ENCODE measurements around the gene ST7.
"Not testable (repeated sequence)": the region's sequence is repeated elsewhere in the genome, so short reads cannot be mapped to it uniquely, and the experiment has no call there.

Gene ST7

DNA sequence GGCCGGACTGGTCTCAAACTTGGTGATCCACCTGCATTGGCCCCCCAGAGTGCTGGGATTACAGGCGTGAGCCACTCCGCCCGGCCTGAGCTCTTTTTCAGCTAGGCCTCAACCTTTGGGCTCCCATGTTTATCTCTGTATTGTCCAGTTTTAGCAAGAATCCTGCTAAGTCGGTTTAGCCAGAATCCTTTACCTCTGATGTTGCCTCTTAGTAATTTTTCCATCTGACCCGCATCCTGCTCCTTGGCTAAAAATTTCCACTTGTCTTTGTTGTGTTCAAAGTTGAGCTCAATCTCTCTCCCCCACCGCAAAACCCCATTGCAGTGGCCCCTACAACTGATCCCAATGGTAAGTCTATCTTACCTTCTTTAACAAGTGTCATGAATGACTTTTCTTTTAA is 20.7 kb upstream of the ST7 start:
- H3K4me3 ChIP-seq (ENCODE audit: low read depth, low read length) = no peak overlapping the region
- no peak for TF ChIP-seq MAX (IDR thresholded peaks at IDR 0.05; ENCODE audit: low read depth, low read length)
- TF ChIP-seq MYC (IDR thresholded peaks at IDR 0.05; ENCODE audit: low read depth, low read length) = no peak
- TF ChIP-seq, protein P1, sequence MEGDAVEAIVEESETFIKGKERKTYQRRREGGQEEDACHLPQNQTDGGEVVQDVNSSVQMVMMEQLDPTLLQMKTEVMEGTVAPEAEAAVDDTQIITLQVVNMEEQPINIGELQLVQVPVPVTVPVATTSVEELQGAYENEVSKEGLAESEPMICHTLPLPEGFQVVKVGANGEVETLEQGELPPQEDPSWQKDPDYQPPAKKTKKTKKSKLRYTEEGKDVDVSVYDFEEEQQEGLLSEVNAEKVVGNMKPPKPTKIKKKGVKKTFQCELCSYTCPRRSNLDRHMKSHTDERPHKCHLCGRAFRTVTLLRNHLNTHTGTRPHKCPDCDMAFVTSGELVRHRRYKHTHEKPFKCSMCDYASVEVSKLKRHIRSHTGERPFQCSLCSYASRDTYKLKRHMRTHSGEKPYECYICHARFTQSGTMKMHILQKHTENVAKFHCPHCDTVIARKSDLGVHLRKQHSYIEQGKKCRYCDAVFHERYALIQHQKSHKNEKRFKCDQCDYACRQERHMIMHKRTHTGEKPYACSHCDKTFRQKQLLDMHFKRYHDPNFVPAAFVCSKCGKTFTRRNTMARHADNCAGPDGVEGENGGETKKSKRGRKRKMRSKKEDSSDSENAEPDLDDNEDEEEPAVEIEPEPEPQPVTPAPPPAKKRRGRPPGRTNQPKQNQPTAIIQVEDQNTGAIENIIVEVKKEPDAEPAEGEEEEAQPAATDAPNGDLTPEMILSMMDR (IDR thresholded peaks at IDR 0.05; ENCODE audit: low read depth, low read length) = no peak
- TF ChIP-seq POLR2A (IDR thresholded peaks at IDR 0.05; ENCODE audit: extremely low read depth, insufficient read length) = no peak
- DNase-seq (ENCODE audit: low read depth) = no peak

DNA sequence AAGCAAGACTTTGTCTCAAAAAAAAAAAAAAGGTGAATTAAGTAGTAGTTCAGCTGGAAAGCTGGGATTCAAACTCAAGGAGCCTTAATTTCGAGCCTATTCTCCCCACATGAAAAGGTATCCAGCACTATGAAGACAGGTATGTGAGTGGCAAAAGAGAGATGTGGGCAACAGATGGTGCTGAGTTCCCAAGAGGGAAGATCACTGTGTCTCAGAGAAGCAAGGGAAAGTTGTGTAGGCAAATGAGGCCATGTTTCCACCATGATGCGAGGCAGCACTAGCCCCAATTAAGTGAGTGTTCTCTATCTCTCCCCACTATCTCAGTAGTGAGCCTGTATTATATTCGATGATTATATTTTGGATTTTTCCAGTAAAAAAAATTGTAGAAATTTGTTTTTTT is 19.8 kb upstream of the ST7 start:
- H3K4me3 ChIP-seq (ENCODE audit: low read depth, low read length) = no peak overlapping the region
- TF ChIP-seq, protein P1 (IDR thresholded peaks at IDR 0.05; ENCODE audit: low read depth, low read length) = no peak
- TF ChIP-seq MYC (IDR thresholded peaks at IDR 0.05; ENCODE audit: low read depth, low read length) (no peak), MAX (IDR thresholded peaks at IDR 0.05; ENCODE audit: low read depth, low read length) (no peak)
- DNase-seq (ENCODE audit: low read depth) = no peak

DNA sequence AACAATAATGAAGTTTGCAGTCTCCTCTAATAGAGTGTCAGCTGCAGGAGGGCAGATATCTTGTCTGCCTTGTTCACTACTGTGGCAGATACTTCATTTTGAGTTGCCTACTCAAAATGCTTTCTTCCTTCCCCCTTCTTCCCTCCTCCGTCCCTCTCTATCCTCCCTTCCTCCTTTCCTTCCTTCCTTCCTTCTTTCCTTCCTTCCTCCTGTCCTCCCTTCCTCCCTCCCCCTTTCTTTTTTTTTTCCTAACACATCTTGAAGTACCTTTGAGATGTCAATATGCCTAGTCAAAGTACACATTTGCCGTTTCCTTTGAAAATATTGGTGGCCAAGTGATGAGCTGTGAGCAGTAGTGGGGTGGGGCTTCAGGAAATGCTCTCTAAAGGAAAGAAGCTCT is 18.7 kb upstream of the ST7 start:
- DNase-seq (ENCODE audit: low read depth) = no peak
- H3K4me3 ChIP-seq (ENCODE audit: low read depth, low read length) = no peak overlapping the region
- TF ChIP-seq MYC (IDR thresholded peaks at IDR 0.05; ENCODE audit: low read depth, low read length) (no peak), POLR2A (IDR thresholded peaks at IDR 0.05; ENCODE audit: extremely low read depth, insufficient read length) (no peak), MAX (IDR thresholded peaks at IDR 0.05; ENCODE audit: low read depth, low read length) (no peak)
- TF ChIP-seq, protein P1 (IDR thresholded peaks at IDR 0.05; ENCODE audit: low read depth, low read length) = no peak

GRCh38 chr7:116936844-116937243 is 16.5 kb upstream of the ST7 start:
- not testable (repeated sequence) for H3K4me3 ChIP-seq (ENCODE audit: low read depth, low read length); DNase-seq (ENCODE audit: low read depth)

DNA sequence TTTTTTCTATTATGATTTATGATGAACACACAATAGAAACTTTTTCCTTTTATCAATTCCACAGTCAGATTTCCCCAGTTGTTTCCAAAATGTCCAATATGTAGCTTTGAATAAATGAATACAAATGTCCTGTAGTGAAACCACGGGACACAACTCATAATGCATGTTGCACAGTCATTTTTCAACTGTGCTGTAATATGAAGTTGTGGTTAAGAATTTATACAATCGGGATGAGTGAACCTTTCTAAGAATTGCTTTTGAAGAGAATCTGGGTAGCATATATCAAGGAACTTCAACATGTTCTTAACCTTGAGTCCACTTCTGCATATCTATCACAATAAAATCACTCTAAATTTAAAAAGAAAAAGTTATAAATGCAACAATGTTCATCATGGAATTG is 14.6 kb upstream of the ST7 start:
- no peak for DNase-seq (ENCODE audit: low read depth)
- no peak overlapping the region for H3K4me3 ChIP-seq (ENCODE audit: low read depth, low read length)
- TF ChIP-seq, protein P1 (IDR thresholded peaks at IDR 0.05; ENCODE audit: low read depth, low read length) = no peak
- TF ChIP-seq MAX (IDR thresholded peaks at IDR 0.05; ENCODE audit: low read depth, low read length) (no peak), MYC (IDR thresholded peaks at IDR 0.05; ENCODE audit: low read depth, low read length) (no peak), POLR2A (IDR thresholded peaks at IDR 0.05; ENCODE audit: extremely low read depth, insufficient read length) (no peak)

DNA sequence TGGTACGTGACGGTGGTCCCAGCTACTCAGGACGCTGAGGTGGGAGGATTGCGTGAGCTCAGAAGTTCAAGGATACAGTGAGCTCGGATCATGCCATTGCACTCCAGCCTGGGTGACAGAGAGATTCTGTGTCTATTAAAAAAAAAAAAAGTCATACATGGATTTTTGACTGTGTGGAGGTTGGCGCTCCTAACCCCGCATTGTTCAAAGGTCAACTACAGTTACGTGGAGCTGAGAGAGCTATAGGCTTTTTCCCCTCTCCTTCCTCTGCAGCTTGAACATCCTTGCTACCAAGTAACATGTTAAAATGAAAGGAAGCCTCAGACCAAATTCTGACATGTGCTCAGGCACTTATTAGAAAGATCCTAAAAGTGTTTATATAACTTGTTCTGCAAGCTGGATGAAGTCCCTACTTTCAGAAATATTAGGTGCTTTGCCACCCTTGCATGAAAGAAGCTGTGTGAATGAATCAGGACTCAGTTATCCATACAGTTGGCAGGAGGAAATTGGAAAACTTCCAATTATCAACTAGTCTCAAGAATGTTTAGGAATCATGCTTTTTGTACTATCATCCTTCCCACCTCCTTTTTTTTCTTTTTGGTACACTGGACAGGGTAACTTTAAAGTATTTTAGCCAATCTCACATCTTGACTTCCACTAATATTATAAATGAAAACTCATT is 12.5 kb upstream of the ST7 start:
- no peak overlapping the region for H3K4me3 ChIP-seq (ENCODE audit: low read depth, low read length)
- no peak for DNase-seq (ENCODE audit: low read depth)
- no peak for TF ChIP-seq POLR2A (IDR thresholded peaks at IDR 0.05; ENCODE audit: extremely low read depth, insufficient read length)
- TF ChIP-seq, protein P1 (IDR thresholded peaks at IDR 0.05; ENCODE audit: low read depth, low read length) = no peak
- TF ChIP-seq MAX (IDR thresholded peaks at IDR 0.05; ENCODE audit: low read depth, low read length) = no peak
- no peak for TF ChIP-seq MYC (IDR thresholded peaks at IDR 0.05; ENCODE audit: low read depth, low read length)
